ENCODE measurements around the gene OR51B4. TPM values are rescaled to one million over a fixed set of nuclear protein-coding genes. Genes with fewer than 3 reads are reported as not detected.

The OR51B4 gene
- total and polyA plus RNA-seq, 9 of the 15 experiments (the other 6 are each of a cell fraction or from before 2014, with no cell fraction given) = 17.1 to 64.6 (median 39.9) TPM

DNA sequence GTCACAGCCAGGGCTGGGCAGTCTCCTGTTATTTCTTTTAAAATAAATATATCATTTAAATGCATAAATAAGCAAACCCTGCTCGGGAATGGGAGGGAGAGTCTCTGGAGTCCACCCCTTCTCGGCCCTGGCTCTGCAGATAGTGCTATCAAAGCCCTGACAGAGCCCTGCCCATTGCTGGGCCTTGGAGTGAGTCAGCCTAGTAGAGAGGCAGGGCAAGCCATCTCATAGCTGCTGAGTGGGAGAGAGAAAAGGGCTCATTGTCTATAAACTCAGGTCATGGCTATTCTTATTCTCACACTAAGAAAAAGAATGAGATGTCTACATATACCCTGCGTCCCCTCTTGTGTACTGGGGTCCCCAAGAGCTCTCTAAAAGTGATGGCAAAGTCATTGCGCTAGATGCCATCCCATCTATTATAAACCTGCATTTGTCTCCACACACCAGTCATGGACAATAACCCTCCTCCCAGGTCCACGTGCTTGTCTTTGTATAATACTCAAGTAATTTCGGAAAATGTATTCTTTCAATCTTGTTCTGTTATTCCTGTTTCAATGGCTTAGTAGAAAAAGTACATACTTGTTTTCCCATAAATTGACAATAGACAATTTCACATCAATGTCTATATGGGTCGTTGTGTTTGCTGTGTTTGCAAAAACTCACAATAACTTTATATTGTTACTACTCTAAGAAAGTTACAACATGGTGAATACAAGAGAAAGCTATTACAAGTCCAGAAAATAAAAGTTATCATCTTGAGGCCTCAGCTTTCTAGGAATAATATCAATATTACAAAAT, 13.4 kb downstream of the OR51B4 start (continued):
- TF ChIP-seq, protein P1, sequence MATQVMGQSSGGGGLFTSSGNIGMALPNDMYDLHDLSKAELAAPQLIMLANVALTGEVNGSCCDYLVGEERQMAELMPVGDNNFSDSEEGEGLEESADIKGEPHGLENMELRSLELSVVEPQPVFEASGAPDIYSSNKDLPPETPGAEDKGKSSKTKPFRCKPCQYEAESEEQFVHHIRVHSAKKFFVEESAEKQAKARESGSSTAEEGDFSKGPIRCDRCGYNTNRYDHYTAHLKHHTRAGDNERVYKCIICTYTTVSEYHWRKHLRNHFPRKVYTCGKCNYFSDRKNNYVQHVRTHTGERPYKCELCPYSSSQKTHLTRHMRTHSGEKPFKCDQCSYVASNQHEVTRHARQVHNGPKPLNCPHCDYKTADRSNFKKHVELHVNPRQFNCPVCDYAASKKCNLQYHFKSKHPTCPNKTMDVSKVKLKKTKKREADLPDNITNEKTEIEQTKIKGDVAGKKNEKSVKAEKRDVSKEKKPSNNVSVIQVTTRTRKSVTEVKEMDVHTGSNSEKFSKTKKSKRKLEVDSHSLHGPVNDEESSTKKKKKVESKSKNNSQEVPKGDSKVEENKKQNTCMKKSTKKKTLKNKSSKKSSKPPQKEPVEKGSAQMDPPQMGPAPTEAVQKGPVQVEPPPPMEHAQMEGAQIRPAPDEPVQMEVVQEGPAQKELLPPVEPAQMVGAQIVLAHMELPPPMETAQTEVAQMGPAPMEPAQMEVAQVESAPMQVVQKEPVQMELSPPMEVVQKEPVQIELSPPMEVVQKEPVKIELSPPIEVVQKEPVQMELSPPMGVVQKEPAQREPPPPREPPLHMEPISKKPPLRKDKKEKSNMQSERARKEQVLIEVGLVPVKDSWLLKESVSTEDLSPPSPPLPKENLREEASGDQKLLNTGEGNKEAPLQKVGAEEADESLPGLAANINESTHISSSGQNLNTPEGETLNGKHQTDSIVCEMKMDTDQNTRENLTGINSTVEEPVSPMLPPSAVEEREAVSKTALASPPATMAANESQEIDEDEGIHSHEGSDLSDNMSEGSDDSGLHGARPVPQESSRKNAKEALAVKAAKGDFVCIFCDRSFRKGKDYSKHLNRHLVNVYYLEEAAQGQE (IDR thresholded peaks at IDR 0.05; ENCODE audit: borderline replicate concordance) = 0 out of 2 replicates have a peak, but pooled peaks have one; percentile 34
- TF ChIP-seq, protein P1 (CRISPR knock-in tag; IDR thresholded peaks at IDR 0.05; ENCODE audit: low read depth) = no peak
- TF ChIP-seq CBX3 (IDR thresholded peaks at IDR 0.05; ENCODE audit: borderline replicate concordance in 1 of 2, low read length in 2 of 2) (peak in 1 of 2 experiments; percentile 63; a peak in 1 of 3 replicates), ADNP (tag; IDR thresholded peaks at IDR 0.05) (no peak), BRD4 (IDR thresholded peaks at IDR 0.05) (no peak), ZBTB8A (IDR thresholded peaks at IDR 0.05; ENCODE audit: partially characterized antibody) (no peak), ARID3A (IDR thresholded peaks at IDR 0.05; ENCODE audit: borderline replicate concordance, low read depth, low read length) (0 out of 2 replicates have a peak, but pooled peaks have one; percentile 46), HDAC2 (IDR thresholded peaks at IDR 0.05) (peak; percentile 60; the same call in 1 of the 2 replicates), MAFF (IDR thresholded peaks at IDR 0.05; ENCODE audit: low read length) (peak; percentile 35; the same call in 1 of the 2 replicates), ZNF766 (CRISPR knock-in tag; conservative IDR thresholded peaks at IDR 0.05) (peak; percentile 53), HDAC3 (IDR thresholded peaks at IDR 0.05; ENCODE audit: borderline replicate concordance, partially characterized antibody) (peak; percentile 57), NFRKB (IDR thresholded peaks at IDR 0.05; ENCODE audit: low read depth) (peak; percentile 37; the same call in 1 of the 2 replicates), MTA3 (IDR thresholded peaks at IDR 0.05; ENCODE audit: borderline replicate concordance) (peak; percentile 63)
- TF ChIP-seq, protein P2, sequence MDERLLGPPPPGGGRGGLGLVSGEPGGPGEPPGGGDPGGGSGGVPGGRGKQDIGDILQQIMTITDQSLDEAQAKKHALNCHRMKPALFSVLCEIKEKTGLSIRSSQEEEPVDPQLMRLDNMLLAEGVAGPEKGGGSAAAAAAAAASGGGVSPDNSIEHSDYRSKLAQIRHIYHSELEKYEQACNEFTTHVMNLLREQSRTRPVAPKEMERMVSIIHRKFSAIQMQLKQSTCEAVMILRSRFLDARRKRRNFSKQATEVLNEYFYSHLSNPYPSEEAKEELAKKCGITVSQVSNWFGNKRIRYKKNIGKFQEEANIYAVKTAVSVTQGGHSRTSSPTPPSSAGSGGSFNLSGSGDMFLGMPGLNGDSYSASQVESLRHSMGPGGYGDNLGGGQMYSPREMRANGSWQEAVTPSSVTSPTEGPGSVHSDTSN (CRISPR knock-in tag; IDR thresholded peaks at IDR 0.05; ENCODE audit: low read depth) = no peak
- TF ChIP-seq, protein P2 (tag; conservative IDR thresholded peaks at IDR 0.05; ENCODE audit: low read depth) = peak; percentile 27; the same call in 1 of the 2 replicates
